Neural cell (in vitro differentiated cells): ENCODE data around the gene CYB561A3. TPM values are rescaled to one million over a fixed set of nuclear protein-coding genes. Genes with fewer than 3 reads are reported as not detected.

Source experiments
- H2AFZ ChIP-seq: fragments of 200-600, 300-800 bp; sonication (generic), shearing (Covaris generic); 2 replicates; pipeline ENCODE4 v1.6.0; 2014; ENCODE audit warnings: low read depth, mild to moderate bottlenecking, antibody characterized with exemption, low read length, moderate library complexity
- H3F3A ChIP-seq: fragments of 200-600 bp; shearing (Covaris generic); 2 replicates; pipeline ENCODE4 v1.6.1; 2016; ENCODE audit warnings: mild to moderate bottlenecking, moderate library complexity, mixed read lengths, antibody characterized with exemption, low read length; ENCODE audit not compliant: insufficient read depth, poor library complexity, severe bottlenecking
- H3K27ac ChIP-seq: fragments of 200-600, 300-800 bp; sonication (generic), shearing (Covaris generic); 2 replicates; pipeline ENCODE4 v1.5.1; 2014; ENCODE audit warnings: mild to moderate bottlenecking, low read length, moderate library complexity
- H3K27me3 ChIP-seq: fragments of 300-800, 200-600 bp; sonication (generic), shearing (Covaris generic); 2 replicates; pipeline ENCODE4 v1.6.0; 2014; ENCODE audit warnings: mild to moderate bottlenecking, low read depth, low read length, moderate library complexity; ENCODE audit not compliant: insufficient read depth
- H3K36me3 ChIP-seq: fragments of 300-800, 200-600 bp; sonication (generic), shearing (Covaris generic); 2 replicates; pipeline ENCODE4 v1.5.1; 2014; ENCODE audit warnings: mild to moderate bottlenecking, antibody characterized with exemption, low read length, moderate library complexity; ENCODE audit not compliant: insufficient read depth
- H3K4me2 ChIP-seq: fragments of 300-800, 200-600 bp; sonication (generic), shearing (Covaris generic); 2 replicates; pipeline ENCODE4 v1.6.0; 2014; ENCODE audit warnings: mild to moderate bottlenecking, low read length
- H3K4me3 ChIP-seq: fragments of 300-800, 200-600 bp; sonication (generic), shearing (Covaris generic); 2 replicates; pipeline ENCODE4 v1.5.1; 2014; ENCODE audit warnings: mild to moderate bottlenecking, low read length, moderate library complexity
- H3K79me2 ChIP-seq: fragments of 200-600 bp; shearing (Covaris generic); replicated peaks from 2 replicates; pipeline ENCODE4 v1.6.0; 2014; ENCODE audit warnings: mild to moderate bottlenecking, low read length, moderate library complexity; ENCODE audit not compliant: insufficient read depth
- H3K9ac ChIP-seq: fragments of 300-800, 200-600 bp; sonication (generic), shearing (Covaris generic); 2 replicates; pipeline ENCODE4 v1.6.1; 2016; ENCODE audit warnings: mild to moderate bottlenecking, low read length, mixed read lengths
- H3K9me2 ChIP-seq: fragments of 200-600 bp; shearing (Covaris generic); 2 replicates; pipeline ENCODE4 v1.6.1; 2016; ENCODE audit warnings: mild to moderate bottlenecking, low read length, mixed read lengths; ENCODE audit not compliant: insufficient read depth
- H3K9me3 ChIP-seq: fragments of 200-600, 300-800 bp; sonication (generic), shearing (Covaris generic); 2 replicates; pipeline ENCODE4 v1.6.1; 2016; ENCODE audit warnings: mild to moderate bottlenecking, mixed run types, low read length, moderate library complexity, mixed read lengths
- H4K20me1 ChIP-seq: fragments of 200-600 bp; shearing (Covaris generic); 2 replicates; pipeline ENCODE4 v1.6.1; 2016; ENCODE audit warnings: mild to moderate bottlenecking, mixed run types; ENCODE audit not compliant: insufficient read depth
- CTCF ChIP-seq: fragments of 450-650 bp; IDR thresholded peaks from 2 replicates; pipeline ENCODE4 v1.5.1; 2014; ENCODE audit warnings: antibody characterized with exemption, mild to moderate bottlenecking, moderate library complexity; ENCODE audit not compliant: poor library complexity, severe bottlenecking
- EP300 ChIP-seq: fragments of 450-650 bp; conservative IDR thresholded peaks from 2 replicates; pipeline ENCODE4 v1.6.1; 2014; ENCODE audit warnings: antibody characterized with exemption, mild to moderate bottlenecking, moderate library complexity; ENCODE audit not compliant: poor library complexity, severe bottlenecking
- EZH2 ChIP-seq: fragments of 200-600, 300-800 bp; shearing (Covaris generic), sonication (generic); IDR thresholded peaks from 2 replicates; pipeline ENCODE4 v1.6.1; 2014; ENCODE audit warnings: antibody characterized with exemption, low read length, borderline replicate concordance, mild to moderate bottlenecking; ENCODE audit not compliant: insufficient read depth, poor library complexity, severe bottlenecking
- MXI1 ChIP-seq: fragments of 450-650 bp; conservative IDR thresholded peaks from 2 replicates; pipeline ENCODE4 v1.6.1; 2014; ENCODE audit warnings: antibody characterized with exemption, mild to moderate bottlenecking; ENCODE audit not compliant: poor library complexity, severe bottlenecking
- POLR2AphosphoS5 ChIP-seq: IDR thresholded peaks from 2 replicates; pipeline ENCODE4 v1.6.1; 2012
- RAD21 ChIP-seq: fragments of 450-650 bp; conservative IDR thresholded peaks from 2 replicates; pipeline ENCODE4 v1.6.1; 2014; ENCODE audit warnings: antibody characterized with exemption, mild to moderate bottlenecking, moderate library complexity
- SMC3 ChIP-seq: fragments of 450-650 bp; conservative IDR thresholded peaks from 2 replicates; pipeline ENCODE4 v1.6.1; 2014; ENCODE audit warnings: antibody characterized with exemption, mild to moderate bottlenecking, moderate library complexity; ENCODE audit not compliant: poor library complexity
- TAF1 ChIP-seq: IDR thresholded peaks from 2 replicates; pipeline ENCODE4 v1.6.1; 2012; ENCODE audit warnings: low read depth
- polyA plus RNA-seq: library from polyadenylated mRNA; depleted of rRNA; stranded (reverse); fragments of >200 nt; gene quantifications from 2 replicates; pipeline ENCODE4 v1.2.3, GENCODE V29; 2014
- TF ChIP-seq, protein P1 (sequence below): IDR thresholded peaks from 2 replicates; pipeline ENCODE4 v1.6.1; 2012; ENCODE audit warnings: borderline replicate concordance

Gene CYB561A3
- polyA plus RNA-seq, 1 donor from 2014 or later = 36.3 TPM

DNA sequence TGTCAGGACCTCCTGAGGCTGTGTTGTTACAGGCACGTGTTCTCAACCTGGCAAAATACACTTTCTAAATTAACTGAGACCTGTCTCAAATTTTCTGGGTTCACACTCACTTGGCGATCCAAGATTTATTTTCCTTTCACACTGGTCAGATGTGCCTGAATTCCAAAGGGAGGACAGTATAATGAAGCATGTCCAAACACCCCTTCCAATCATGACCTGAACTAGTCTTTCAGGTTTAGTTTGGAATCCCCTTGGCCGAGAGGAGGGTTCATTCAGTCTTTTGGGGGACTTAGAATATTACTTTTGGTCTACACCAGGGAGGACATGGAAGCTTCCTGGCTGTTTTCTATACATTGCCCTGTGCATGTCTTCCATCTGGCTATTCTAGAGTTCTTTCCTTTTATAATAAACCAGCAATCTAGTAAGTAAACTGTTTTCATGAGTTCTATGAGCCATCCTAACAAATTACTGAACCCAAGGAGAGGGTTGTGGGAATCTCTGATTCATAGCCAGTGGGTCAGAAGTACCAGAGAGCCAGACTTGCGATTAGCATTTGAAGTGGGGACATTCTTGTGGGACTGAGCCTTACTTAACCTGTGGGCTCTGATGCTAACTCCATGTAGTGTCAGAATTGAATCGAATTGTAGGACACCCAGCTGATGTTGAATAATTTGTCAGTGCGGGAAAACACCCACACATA is 15.9 kb upstream of the CYB561A3 start:
- no peaks in the 10 kb centered on the region for H3F3A ChIP-seq
- H3K4me2 ChIP-seq = no peak overlapping the region
- no peaks in the 10 kb centered on the region for H3K36me3 ChIP-seq
- no peak overlapping the region for H2AFZ ChIP-seq
- no peaks in the 10 kb centered on the region for H3K79me2 ChIP-seq
- no peaks in the 10 kb centered on the region for H3K9me3 ChIP-seq
- H4K20me1 ChIP-seq = no peaks in the 10 kb centered on the region
- H3K27ac ChIP-seq = no peak overlapping the region
- TF ChIP-seq POLR2AphosphoS5 (no peak), CTCF (no peak), RAD21 (no peak), EZH2 (no peak), SMC3 (no peak), MXI1 (no peak), EP300 (no peak), TAF1 (no peak)
- TF ChIP-seq, protein P1, sequence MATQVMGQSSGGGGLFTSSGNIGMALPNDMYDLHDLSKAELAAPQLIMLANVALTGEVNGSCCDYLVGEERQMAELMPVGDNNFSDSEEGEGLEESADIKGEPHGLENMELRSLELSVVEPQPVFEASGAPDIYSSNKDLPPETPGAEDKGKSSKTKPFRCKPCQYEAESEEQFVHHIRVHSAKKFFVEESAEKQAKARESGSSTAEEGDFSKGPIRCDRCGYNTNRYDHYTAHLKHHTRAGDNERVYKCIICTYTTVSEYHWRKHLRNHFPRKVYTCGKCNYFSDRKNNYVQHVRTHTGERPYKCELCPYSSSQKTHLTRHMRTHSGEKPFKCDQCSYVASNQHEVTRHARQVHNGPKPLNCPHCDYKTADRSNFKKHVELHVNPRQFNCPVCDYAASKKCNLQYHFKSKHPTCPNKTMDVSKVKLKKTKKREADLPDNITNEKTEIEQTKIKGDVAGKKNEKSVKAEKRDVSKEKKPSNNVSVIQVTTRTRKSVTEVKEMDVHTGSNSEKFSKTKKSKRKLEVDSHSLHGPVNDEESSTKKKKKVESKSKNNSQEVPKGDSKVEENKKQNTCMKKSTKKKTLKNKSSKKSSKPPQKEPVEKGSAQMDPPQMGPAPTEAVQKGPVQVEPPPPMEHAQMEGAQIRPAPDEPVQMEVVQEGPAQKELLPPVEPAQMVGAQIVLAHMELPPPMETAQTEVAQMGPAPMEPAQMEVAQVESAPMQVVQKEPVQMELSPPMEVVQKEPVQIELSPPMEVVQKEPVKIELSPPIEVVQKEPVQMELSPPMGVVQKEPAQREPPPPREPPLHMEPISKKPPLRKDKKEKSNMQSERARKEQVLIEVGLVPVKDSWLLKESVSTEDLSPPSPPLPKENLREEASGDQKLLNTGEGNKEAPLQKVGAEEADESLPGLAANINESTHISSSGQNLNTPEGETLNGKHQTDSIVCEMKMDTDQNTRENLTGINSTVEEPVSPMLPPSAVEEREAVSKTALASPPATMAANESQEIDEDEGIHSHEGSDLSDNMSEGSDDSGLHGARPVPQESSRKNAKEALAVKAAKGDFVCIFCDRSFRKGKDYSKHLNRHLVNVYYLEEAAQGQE = no peak
- no peaks in the 10 kb centered on the region for H3K9me2 ChIP-seq
- no peak overlapping the region for H3K4me3 ChIP-seq
- H3K27me3 ChIP-seq = no peaks in the 10 kb centered on the region
- no peak overlapping the region for H3K9ac ChIP-seq

- Histone ChIP-seq H3K9ac (no peak overlapping the region), H3K27me3 (no peaks in the 10 kb centered on the region), H3K27ac (no peak overlapping the region), H3K4me2 (no peak overlapping the region), H3F3A (no peaks in the 10 kb centered on the region), H3K4me3 (no peak overlapping the region), H3K79me2 (no peaks in the 10 kb centered on the region), H2AFZ (no peak overlapping the region), H3K9me3 (no peaks in the 10 kb centered on the region), H3K9me2 (no peaks in the 10 kb centered on the region), H4K20me1 (no peaks in the 10 kb centered on the region), H3K36me3 (no peaks in the 10 kb centered on the region)
- TF ChIP-seq EP300 = no peak
Measured at GRCh38 chr11:61375761-61376108, 14.1 kb upstream of the CYB561A3 start.
